Panc1 (cell line): Measurements from ENCODE around the gene CSK. TPM values are rescaled to one million over a fixed set of nuclear protein-coding genes. Genes with fewer than 3 reads are reported as not detected.
A peak's percentile ranks its signal among the peaks of the same experiment; 100 is the strongest.

Experiments used
- ATAC-seq: fragments of 200-7000 bp; cut with Tn5 transposase; 2 replicates; pipeline ENCODE4 v1.9.1; 2020; ENCODE audit warnings: mild to moderate bottlenecking, moderate library complexity
- BruUV-seq: library from RNA; stranded (reverse); fragments of 400-500 nt; replicated peaks from 2 replicates; lab custom pipeline; 2021; lab: Mats Ljungman, UMichigan
- CTCF ChIA-PET: fragments of 300-600 bp; sonication (Branson Sonifier 250); formaldehyde crosslinking; loops from one replicate; lab custom pipeline; 2022; ENCODE audit warnings: antibody characterized with exemption; lab: Charles Lee
- POLR2A ChIA-PET: fragments of 300-600 bp; sonication (Branson Sonifier 250); formaldehyde crosslinking; loops from one replicate; lab custom pipeline; 2022; ENCODE audit warnings: antibody characterized with exemption; lab: Charles Lee
- DNase-seq: peaks from one replicate; pipeline ENCODE4 v3.0.0-alpha.2; 2010; ENCODE audit warnings: low read depth, low spot score
- H3K27ac ChIP-seq: 2 replicates; pipeline ENCODE4 v1.5.1; 2011; ENCODE audit warnings: mild to moderate bottlenecking, low read length, inconsistent platforms
- H3K27me3 ChIP-seq: fragments of 200-500 bp; sonication (Bioruptor generic); 2 replicates; pipeline ENCODE4 v1.6.0; 2014; ENCODE audit warnings: low read length, inconsistent platforms; ENCODE audit not compliant: control insufficient read depth, insufficient read depth
- H3K36me3 ChIP-seq: fragments of 200-500 bp; sonication (Bioruptor generic); 2 replicates; pipeline ENCODE4 v1.5.1; 2014; ENCODE audit warnings: inconsistent platforms, mild to moderate bottlenecking, low read length, moderate library complexity; ENCODE audit not compliant: control insufficient read depth, insufficient read depth
- H3K4me1 ChIP-seq: 2 replicates; pipeline ENCODE4 v1.5.1; 2011; ENCODE audit warnings: inconsistent platforms, mild to moderate bottlenecking, low read length, moderate library complexity; ENCODE audit not compliant: control insufficient read depth, insufficient read depth
- H3K4me3 ChIP-seq, 2 experiments: 2 replicates each; pipeline ENCODE4 v1.5.1; 2011 to 2012; ENCODE audit warnings: low read depth in 2 of 2, low read length in 2 of 2, mild to moderate bottlenecking in 2 of 2, inconsistent platforms in 1 of 2, moderate library complexity in 1 of 2
- H3K9me3 ChIP-seq: fragments of 200-500 bp; sonication (Bioruptor generic); 2 replicates; pipeline ENCODE4 v1.5.1; 2014; ENCODE audit warnings: low read depth, mild to moderate bottlenecking, inconsistent platforms, low read length, moderate library complexity; ENCODE audit not compliant: control insufficient read depth, insufficient read depth
- CTCF ChIP-seq: fragments of 450-650 bp; IDR thresholded peaks from 2 replicates; pipeline ENCODE4 v1.5.1; 2017; ENCODE audit warnings: mild to moderate bottlenecking
- POLR2AphosphoS5 ChIP-seq: IDR thresholded peaks from 2 replicates; pipeline ENCODE4 v1.6.1; 2012; ENCODE audit warnings: mild to moderate bottlenecking, low read depth, low read length, moderate library complexity
- REST ChIP-seq, 2 experiments: IDR thresholded peaks; 2 replicates each; pipeline ENCODE4 v1.6.1; 2011 to 2012; ENCODE audit warnings: low read depth in 2 of 2, control low read depth in 1 of 2, low read length in 1 of 2, mild to moderate bottlenecking in 1 of 2, moderate library complexity in 1 of 2; ENCODE audit not compliant: insufficient read depth in 1 of 2
- SIN3A ChIP-seq: IDR thresholded peaks from 2 replicates; pipeline ENCODE4 v1.6.1; 2012; ENCODE audit warnings: low read depth, mild to moderate bottlenecking, low read length, moderate library complexity, borderline replicate concordance; ENCODE audit not compliant: insufficient read depth
- TCF7L2 ChIP-seq: IDR thresholded peaks from 2 replicates; pipeline ENCODE4 v1.6.1; 2011; ENCODE audit warnings: mild to moderate bottlenecking, low read depth, low read length, inconsistent platforms
- in situ Hi-C: cut with HindIII; loops from 2 replicates; pipeline ENCODE4 v1.10.0; 2016; ENCODE audit warnings: low sequenced_read_pairs, low pct_unique_long_range_greater_than_20kb
- intact Hi-C: fragments of 100-400 bp; cut with micrococcal nuclease; formaldehyde crosslinking; loops from one replicate; pipeline ENCODE4 v1.10.0; 2022; ENCODE audit not compliant: unreplicated experiment
- total RNA-seq: library from RNA; stranded (reverse); gene quantifications from one replicate; pipeline ENCODE4 v1.2.1, GENCODE V29; 2021; ENCODE audit not compliant: unreplicated experiment

The CSK gene
- total RNA-seq, 1 experiment from 2014 or later = 81.4 TPM

GRCh38 chr15:74825866-74826265 lies 44.0 kb downstream of the CSK start:
- H3K36me3 ChIP-seq = no peaks in the 10 kb centered on the region
- in situ Hi-C loops (no loop called here), intact Hi-C loops (no loop called here)
- BruUV-seq = no TSS peak
- H3K4me3 ChIP-seq = no peak overlapping the region
- no peaks in the 10 kb centered on the region; the same call in 1 of the 2 replicates for H3K4me1 ChIP-seq
- peaks cover 2% of the 10 kb centered on the region; the same call in 1 of the 2 replicates for H3K27me3 ChIP-seq
- no peak for ATAC-seq
- TF ChIP-seq SIN3A = no peak
- ChIA-PET POLR2A (interaction anchor here (0.7 kb wide), 1 partner anchor 72 kb away, joined by 3 read pairs; no protein-coding TSS in a partner anchor), CTCF (interaction anchor here (0.7 kb wide), 1 partner anchor 39 kb away, joined by 8 read pairs; no protein-coding TSS in a partner anchor)
- H3K9me3 ChIP-seq = no peaks in the 10 kb centered on the region
- H3K27ac ChIP-seq = no peak overlapping the region
- DNase-seq = no peak

DNA sequence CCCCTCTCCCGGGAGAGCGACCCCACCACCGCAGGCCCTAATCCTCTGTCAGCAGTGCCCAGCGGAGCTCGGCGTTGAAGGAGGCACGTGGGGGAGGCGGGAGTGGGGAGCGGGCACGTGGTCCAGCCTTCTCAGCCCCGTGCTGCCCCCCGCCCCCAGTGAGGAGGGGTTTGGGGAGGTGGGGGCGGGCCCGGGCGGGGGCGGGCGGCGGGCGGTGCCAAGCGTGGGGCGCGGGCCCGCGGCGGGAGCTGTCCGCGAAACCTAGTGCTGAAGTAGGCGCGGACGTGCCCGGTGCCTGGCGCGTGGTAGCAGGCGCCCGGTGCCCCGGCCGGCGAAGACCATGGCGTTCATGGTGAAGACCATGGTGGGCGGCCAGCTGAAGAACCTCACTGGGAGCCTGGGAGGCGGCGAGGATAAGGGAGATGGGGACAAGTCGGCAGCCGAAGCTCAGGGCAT lies 44.5 kb downstream of the CSK start, which contains the start of gene CPLX3:
Gene CPLX3, plus strand, starts transcription at position 264 of the 456 bp plus-strand sequence. Its CDS starts 77 bp downstream, at position 341.
- in situ Hi-C loops = no loop called here
- Histone ChIP-seq H3K27me3 (peaks cover 2% of the 10 kb centered on the region; the same call in 1 of the 2 replicates), H3K36me3 (no peaks in the 10 kb centered on the region), H3K4me3 (no peak within 1 kb of the TSS), H3K27ac (no peak within 1 kb of the TSS), H3K9me3 (no peaks in the 10 kb centered on the region), H3K4me1 (no peaks in the 10 kb centered on the region; the same call in 1 of the 2 replicates)
- BruUV-seq = no TSS peak
- ATAC-seq (no peak), DNase-seq (no peak)
- TF ChIP-seq SIN3A (no peak), REST (IDR thresholded peaks at IDR 0.05; ENCODE audit: insufficient read depth in 1 of 2, low read depth in 2 of 2, low read length in 1 of 2) (peak; percentile 86 to 93), CTCF (no peak), POLR2AphosphoS5 (no peak), TCF7L2 (no peak)
- intact Hi-C loops = no loop called here
- ChIA-PET POLR2A (no interaction called here), CTCF (interaction anchor here (0.5 to 0.7 kb wide), 2 partner anchors 12 to 38 kb away, joined by 8 to 11 read pairs; no protein-coding TSS in a partner anchor)

DNA sequence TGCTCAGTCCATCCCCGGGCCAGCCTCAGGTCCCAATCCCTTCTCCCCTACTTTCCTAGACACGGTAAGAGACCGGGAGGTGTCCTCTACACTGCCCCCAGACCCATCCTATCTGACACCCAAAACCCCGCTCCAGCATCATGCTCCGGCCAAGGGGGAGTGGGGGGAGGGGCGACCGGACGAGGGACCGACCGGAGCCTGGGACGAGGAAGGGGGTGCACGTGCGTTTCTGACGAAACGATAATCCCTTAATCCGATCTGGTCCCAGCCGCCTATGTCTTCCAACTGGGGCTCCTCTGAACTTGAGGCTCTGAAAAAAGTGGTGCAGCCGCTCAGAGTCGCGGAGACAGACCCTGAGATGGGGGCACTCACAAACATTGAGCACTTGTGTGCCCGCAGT lies 45.0 kb downstream of the CSK start:
- H3K4me3 ChIP-seq = no peak overlapping the region
- no peaks in the 10 kb centered on the region for H3K9me3 ChIP-seq
- DNase-seq (no peak), ATAC-seq (no peak)
- CTCF ChIA-PET = interaction anchor here (0.5 to 1.2 kb wide), 3 partner anchors 13 to 56 kb away, joined by 3 to 11 read pairs (median 5); no protein-coding TSS in a partner anchor
- H3K4me1 ChIP-seq = no peaks in the 10 kb centered on the region; the same call in 1 of the 2 replicates
- POLR2A ChIA-PET = no interaction called here
- TF ChIP-seq SIN3A = no peak
- no peak for TF ChIP-seq REST (IDR thresholded peaks at IDR 0.05; ENCODE audit: insufficient read depth in 1 of 2, low read depth in 2 of 2, low read length in 1 of 2)
- TF ChIP-seq POLR2AphosphoS5 = no peak
- TF ChIP-seq TCF7L2 = no peak
- TF ChIP-seq CTCF = no peak
- H3K27me3 ChIP-seq = peaks cover 2% of the 10 kb centered on the region; the same call in 1 of the 2 replicates
- in situ Hi-C loops (no loop called here), intact Hi-C loops (no loop called here)
- no peaks in the 10 kb centered on the region for H3K36me3 ChIP-seq
- H3K27ac ChIP-seq = no peak overlapping the region
- no TSS peak for BruUV-seq
